H1 (cell line): ENCODE data around the gene ETV7. TPM values are rescaled to one million over a fixed set of nuclear protein-coding genes. Genes with fewer than 3 reads are reported as not detected.

ENCODE experiments used
- CTCF ChIA-PET: fragments of 300-600 bp; sonication (Branson Sonifier 250); formaldehyde crosslinking; loops from one replicate; lab custom pipeline; 2021; ENCODE audit not compliant: partially characterized antibody; lab: Charles Lee
- POLR2A ChIA-PET: fragments of 300-600 bp; sonication (Branson Sonifier 250); formaldehyde crosslinking; loops from one replicate; lab custom pipeline; 2021; ENCODE audit warnings: inconsistent platforms; ENCODE audit not compliant: partially characterized antibody; lab: Charles Lee
- DNase-seq, 2 experiments: peaks; one replicate each; pipeline versions ENCODE4 v3.0.0 to v3.0.0-alpha.2; 2010 to 2022; ENCODE audit warnings: low spot score in 2 of 2, low read depth in 1 of 2, mixed read lengths in 1 of 2
- FAIRE-seq: peaks from 2 replicates; lab custom pipeline; 2011; peaks lifted over from hg19 to GRCh38; lab: Jason Lieb, UNC
- H2AFZ ChIP-seq: 2 replicates; pipeline ENCODE4 v1.8.1; 2012; ENCODE audit warnings: low read length, inconsistent platforms
- H2AK5ac ChIP-seq: 2 replicates; pipeline ENCODE4 v1.6.1; 2013; ENCODE audit warnings: low read depth, low read length
- H2BK120ac ChIP-seq: replicated peaks from 2 replicates; pipeline ENCODE3; 2013; ENCODE audit warnings: low read depth, low read length, inconsistent platforms
- H2BK12ac ChIP-seq: 2 replicates; pipeline ENCODE4 v1.6.1; 2013; ENCODE audit warnings: low read depth, low read length
- H2BK15ac ChIP-seq: 2 replicates; pipeline ENCODE4 v1.6.1; 2013; ENCODE audit warnings: low read length
- H2BK20ac ChIP-seq: 2 replicates; pipeline ENCODE4 v1.6.1; 2013; ENCODE audit warnings: low read length
- H2BK5ac ChIP-seq: 2 replicates; pipeline ENCODE4 v1.6.1; 2013; ENCODE audit warnings: low read depth, low read length
- H3K14ac ChIP-seq: 2 replicates; pipeline ENCODE4 v1.6.1; 2013; ENCODE audit warnings: inconsistent platforms; ENCODE audit not compliant: insufficient read length
- H3K18ac ChIP-seq: 2 replicates; pipeline ENCODE4 v1.6.1; 2013; ENCODE audit warnings: low read length; ENCODE audit errors: extremely low read depth
- H3K23ac ChIP-seq: 2 replicates; pipeline ENCODE4 v1.6.1; 2013; ENCODE audit warnings: inconsistent platforms; ENCODE audit not compliant: insufficient read length
- H3K23me2 ChIP-seq: 2 replicates; pipeline ENCODE4 v1.6.1; 2013; ENCODE audit warnings: low read depth, low read length
- H3K27ac ChIP-seq: 2 replicates; pipeline ENCODE4 v1.6.1; 2011; ENCODE audit warnings: low read depth, low read length, inconsistent platforms
- H3K27me3 ChIP-seq, 4 experiments: replicated peaks in 1 of 4; 1 replicate in 1 of 4; 2 replicates in 3 of 4; pipeline versions ENCODE4 v1.6.1 to v1.8.1; 2011 to 2013; ENCODE audit warnings: low read length in 3 of 4, mild to moderate bottlenecking in 3 of 4, inconsistent platforms in 2 of 4, mixed read lengths in 2 of 4, moderate library complexity in 1 of 4; ENCODE audit not compliant: control insufficient read depth in 3 of 4, insufficient read depth in 3 of 4; ENCODE audit errors: extremely low read depth in 1 of 4
- H3K36me3 ChIP-seq, 4 experiments: 2 replicates each; pipeline versions ENCODE4 v1.6.1 to v1.8.1; 2011 to 2013; ENCODE audit warnings: mild to moderate bottlenecking in 4 of 4, low read length in 3 of 4, moderate library complexity in 2 of 4, control low read depth in 1 of 4, inconsistent platforms in 1 of 4; ENCODE audit not compliant: insufficient read depth in 4 of 4, control insufficient read depth in 2 of 4
- H3K4ac ChIP-seq: replicated peaks from 2 replicates; pipeline ENCODE3; 2013; ENCODE audit warnings: low read length, low read depth, mixed read lengths, inconsistent platforms; ENCODE audit not compliant: insufficient read length
- H3K4me1 ChIP-seq, 4 experiments: replicated peaks in 1 of 4; 1 replicate in 1 of 4; 2 replicates in 3 of 4; pipeline versions ENCODE4 v1.6.1 to v1.8.1; 2011 to 2013; ENCODE audit warnings: low read length in 3 of 4, inconsistent platforms in 2 of 4, mixed read lengths in 1 of 4; ENCODE audit not compliant: insufficient read depth in 4 of 4, control insufficient read depth in 3 of 4
- H3K4me2 ChIP-seq, 2 experiments: 2 replicates each; pipeline versions ENCODE4 v1.6.1 to v1.8.1; 2011 to 2013; ENCODE audit warnings: low read depth in 2 of 2, low read length in 2 of 2, control low read depth in 1 of 2, inconsistent platforms in 1 of 2, mild to moderate bottlenecking in 1 of 2; ENCODE audit not compliant: insufficient read depth in 1 of 2
- H3K4me3 ChIP-seq, 4 experiments: fragments of 200-600, 300-600 bp in 1 of 4; sonication (generic), shearing (Covaris generic), sonication (Bioruptor Twin) in 1 of 4; 2 replicates each; pipeline versions ENCODE4 v1.5.1 to v1.8.1; 2011 to 2016; ENCODE audit warnings: low read length in 4 of 4, low read depth in 3 of 4, control low read depth in 2 of 4, inconsistent platforms in 2 of 4, mild to moderate bottlenecking in 2 of 4, mixed read lengths in 1 of 4, moderate library complexity in 1 of 4; ENCODE audit not compliant: insufficient read depth in 2 of 4; ENCODE audit errors: extremely low read depth in 1 of 4
- H3K56ac ChIP-seq: replicated peaks from 2 replicates; pipeline ENCODE3; 2013; ENCODE audit warnings: low read depth, mild to moderate bottlenecking, mixed read lengths, low read length, inconsistent platforms; ENCODE audit not compliant: insufficient read length
- H3K79me1 ChIP-seq: 2 replicates; pipeline ENCODE4 v1.6.1; 2013; ENCODE audit warnings: low read depth, low read length, control low read depth
- H3K79me2 ChIP-seq, 2 experiments: 2 replicates each; pipeline versions ENCODE4 v1.6.1 to v1.8.1; 2012 to 2013; ENCODE audit warnings: low read length in 2 of 2, mild to moderate bottlenecking in 2 of 2, inconsistent platforms in 1 of 2; ENCODE audit not compliant: insufficient read depth in 2 of 2, control insufficient read depth in 1 of 2
- H3K9ac ChIP-seq, 4 experiments: replicated peaks in 1 of 4; 1 replicate in 1 of 4; 2 replicates in 3 of 4; pipeline versions ENCODE4 v1.6.1 to v1.8.1; 2011 to 2013; ENCODE audit warnings: low read depth in 3 of 4, low read length in 3 of 4, control low read depth in 2 of 4, mild to moderate bottlenecking in 2 of 4, moderate library complexity in 2 of 4, inconsistent platforms in 1 of 4; ENCODE audit errors: extremely low read depth in 1 of 4
- H3K9me3 ChIP-seq, 2 experiments: 2 replicates each; pipeline versions ENCODE4 v1.6.1 to v1.8.1; 2012 to 2013; ENCODE audit warnings: mild to moderate bottlenecking in 2 of 2, moderate library complexity in 2 of 2, control low read depth in 1 of 2, inconsistent platforms in 1 of 2, low read depth in 1 of 2, low read length in 1 of 2, mixed read lengths in 1 of 2; ENCODE audit not compliant: insufficient read depth in 2 of 2
- H4K20me1 ChIP-seq, 2 experiments: replicated peaks in 1 of 2; 2 replicates each; pipeline versions ENCODE3 to v1.8.1; 2011 to 2013; ENCODE audit warnings: inconsistent platforms in 2 of 2, low read length in 2 of 2, mild to moderate bottlenecking in 1 of 2; ENCODE audit not compliant: insufficient read depth in 2 of 2, control insufficient read depth in 1 of 2
- H4K5ac ChIP-seq: 2 replicates; pipeline ENCODE4 v1.6.1; 2013; ENCODE audit warnings: low read length, low read depth, mixed read lengths, inconsistent platforms; ENCODE audit not compliant: insufficient read length
- H4K8ac ChIP-seq: 2 replicates; pipeline ENCODE4 v1.8.0; 2013; ENCODE audit warnings: mild to moderate bottlenecking, moderate library complexity, low read length, inconsistent platforms; ENCODE audit not compliant: insufficient read depth; ENCODE audit errors: extremely low read depth
- H4K91ac ChIP-seq: replicated peaks from 2 replicates; pipeline ENCODE3; 2013; ENCODE audit warnings: low read length, mixed read lengths, inconsistent platforms; ENCODE audit not compliant: insufficient read length
- CBX8 ChIP-seq: fragments of 300-800, 300-1000 bp; sonication (generic); IDR thresholded peaks from 2 replicates; pipeline ENCODE4 v1.7.1; 2016; ENCODE audit warnings: low read depth, low read length, borderline replicate concordance
- EGR1 ChIP-seq: IDR thresholded peaks from 2 replicates; pipeline ENCODE4 v1.6.1; 2011; ENCODE audit warnings: low read depth, low read length, borderline replicate concordance
- HDAC6 ChIP-seq: IDR thresholded peaks from one replicate; pipeline ENCODE4 v1.7.1; 2012; ENCODE audit warnings: low read depth, mild to moderate bottlenecking, inconsistent platforms, low read length, moderate library complexity
- KDM1A ChIP-seq: fragments of 200-600, 300-600 bp; sonication (generic); IDR thresholded peaks from 2 replicates; pipeline ENCODE4 v1.7.1; 2016; ENCODE audit warnings: mild to moderate bottlenecking, low read length, borderline replicate concordance
- KDM5A ChIP-seq: fragments of 200-600 bp; IDR thresholded peaks from 2 replicates; pipeline ENCODE4 v1.7.1; 2012; ENCODE audit warnings: mild to moderate bottlenecking, low read length, inconsistent platforms, mixed read lengths
- NANOG ChIP-seq: IDR thresholded peaks from 2 replicates; pipeline ENCODE4 v1.6.1; 2011; ENCODE audit warnings: low read length, low read depth, mild to moderate bottlenecking, inconsistent platforms; ENCODE audit not compliant: insufficient read depth, poor library complexity, severe bottlenecking
- POLR2A ChIP-seq, 2 experiments: IDR thresholded peaks; 1 replicate in 1 of 2; 2 replicates in 1 of 2; pipeline ENCODE4 v1.6.1; 2011; ENCODE audit warnings: low read depth in 2 of 2, low read length in 2 of 2, mild to moderate bottlenecking in 2 of 2; ENCODE audit errors: control extremely low read depth in 1 of 2
- POU5F1 ChIP-seq: IDR thresholded peaks from 2 replicates; pipeline ENCODE4 v1.6.1; 2011; ENCODE audit warnings: low read depth, mild to moderate bottlenecking, low read length, moderate library complexity
- RBBP5 ChIP-seq: IDR thresholded peaks from 2 replicates; pipeline ENCODE4 v1.7.1; 2012; ENCODE audit warnings: low read depth, mild to moderate bottlenecking, inconsistent platforms, low read length, moderate library complexity, borderline replicate concordance
- ZNF274 ChIP-seq: IDR thresholded peaks from 2 replicates; pipeline ENCODE4 v1.7.0; 2012; ENCODE audit warnings: low read length, borderline replicate concordance; ENCODE audit errors: extremely low read depth
- WGBS, 2 experiments: shearing (Covaris generic) in 1 of 2; methylation state at CpG; one replicate each; pipeline versions ENCODE4 v1.1.6 to v1.1.7; 2013 to 2015; ENCODE audit warnings: low lambda C conversion rate in 2 of 2, mixed read lengths in 2 of 2, inconsistent platforms in 1 of 2, low coverage in 1 of 2, missing lambda C conversion rate in 1 of 2; ENCODE audit not compliant: insufficient replicate concordance in 2 of 2, insufficient coverage in 1 of 2, insufficient read length in 1 of 2; ENCODE audit errors: extremely low coverage in 1 of 2, missing lambda C conversion rate in 1 of 2; 5-methylcytosine and 5-hydroxymethylcytosine counted together
- polyA plus RNA-seq, 7 experiments: library from polyadenylated mRNA; depleted of rRNA in 3 of 7; stranded (reverse) in 5 of 7; unstranded in 2 of 7; fragments of >200 nt in 5 of 7; fragments of 200-250 nt in 2 of 7; gene quantifications; 1 replicate in 5 of 7; 2 replicates in 1 of 7; 4 replicates in 1 of 7; pipeline versions ENCODE4 v1.2.1 to v1.2.3, GENCODE V29; 2011 to 2013; ENCODE audit warnings: missing spikeins in 2 of 7, mixed read lengths in 2 of 7
- total RNA-seq: library from RNA; stranded (reverse); fragmentation: NEBNext Ultra II Directional; extraction: Animal tissue kit (Norgen Biotek cat#: 25700); gene quantifications from 2 replicates; pipeline ENCODE4 v1.2.1, GENCODE V29; 2021

ETV7 gene
- total and polyA plus RNA-seq, 2 of the 8 experiments (the other 6 are each of a cell fraction or from before 2014, with no cell fraction given): 0.54 to 2.4 TPM

DNA sequence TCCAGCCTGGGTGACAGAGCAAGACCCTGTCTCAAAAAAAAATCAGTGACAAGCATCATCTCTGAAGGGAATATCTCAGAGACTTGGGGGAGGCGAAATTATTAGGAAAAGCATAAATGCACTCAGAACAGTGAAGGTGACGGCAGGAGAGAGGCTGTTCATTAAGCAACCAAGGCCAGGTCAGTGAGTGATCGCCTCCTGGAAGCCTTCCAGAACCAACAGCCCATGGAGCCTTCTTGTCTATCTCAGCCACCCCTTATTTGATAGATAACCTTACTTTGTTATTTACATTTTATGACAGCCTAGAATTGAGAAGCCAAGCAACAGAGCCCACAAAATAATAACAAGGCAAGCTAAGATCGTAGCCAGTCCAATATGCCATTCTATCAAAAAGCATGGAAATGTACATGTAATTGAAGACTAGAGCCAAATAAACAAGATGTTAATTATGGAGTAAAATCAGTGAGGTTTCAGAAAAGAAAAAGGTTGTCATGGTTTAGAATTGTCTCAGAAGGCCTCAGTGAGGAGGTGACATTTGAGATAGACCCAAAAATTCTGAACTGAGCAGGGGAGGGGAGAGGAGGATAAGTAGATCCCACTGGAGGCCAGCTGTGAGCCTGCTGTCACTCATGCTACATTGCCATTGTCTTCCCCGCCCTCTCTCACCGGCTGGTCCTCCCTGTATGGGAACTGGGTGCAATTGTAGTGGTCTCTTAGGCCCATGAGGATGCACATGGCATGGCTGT is 68.6 kb downstream of the ETV7 start:
- H3K4me3 ChIP-seq: no peak overlapping the region
- no peak overlapping the region for H2BK12ac ChIP-seq
- no peak overlapping the region for H4K5ac ChIP-seq
- H3K14ac ChIP-seq: no peak overlapping the region
- ChIA-PET CTCF (interaction anchor here (0.5 to 14.2 kb wide), 9 partner anchors 11 to 179 kb away, joined by 3 to 137 read pairs (median 6); no protein-coding TSS in a partner anchor), POLR2A (no interaction called here)
- no peaks in the 10 kb centered on the region; a peak in 1 of 7 replicates for H3K27me3 ChIP-seq
- no peaks in the 10 kb centered on the region for H3K9me3 ChIP-seq
- no peak overlapping the region for H3K9ac ChIP-seq
- H4K20me1 ChIP-seq: no peaks in the 10 kb centered on the region
- H4K8ac ChIP-seq: no peak overlapping the region
- no peak overlapping the region for H2BK20ac ChIP-seq
- H3K27ac ChIP-seq: no peak overlapping the region
- no peaks in the 10 kb centered on the region for H3K36me3 ChIP-seq
- H4K91ac ChIP-seq: no peak overlapping the region
- H3K79me2 ChIP-seq: no peaks in the 10 kb centered on the region
- H3K4me1 ChIP-seq: peaks cover 0 to 7% (median 1%) of the 10 kb centered on the region in 4 experiments; a peak in 3 of 7 replicates
- no peak overlapping the region for H3K18ac ChIP-seq
- H3K79me1 ChIP-seq: no peaks in the 10 kb centered on the region
- FAIRE-seq (no peak), DNase-seq (no peak)
- H3K4me2 ChIP-seq: no peak overlapping the region
- no peak overlapping the region for H3K4ac ChIP-seq
- H3K23ac ChIP-seq: no peak overlapping the region
- no peaks in the 10 kb centered on the region for H3K23me2 ChIP-seq
- H2BK5ac ChIP-seq: no peak overlapping the region
- 87% methylated on average over 6 of the region's 6 CpGs; no CpG with 5 or more reads in 1 of the 2 experiments for WGBS, 2 experiments
- H2BK120ac ChIP-seq: no peak overlapping the region
- H2AK5ac ChIP-seq: no peak overlapping the region
- no peak overlapping the region for H3K56ac ChIP-seq
- TF ChIP-seq ZNF274 (no peak), KDM5A (no peak), HDAC6 (no peak), POU5F1 (no peak), NANOG (no peak), CBX8 (no peak), RBBP5 (no peak), KDM1A (no peak), POLR2A (IDR thresholded peaks at IDR 0.05; ENCODE audit: control extremely low read depth in 1 of 2, low read depth in 2 of 2, low read length in 2 of 2) (no peak), EGR1 (no peak)
- no peak overlapping the region for H2AFZ ChIP-seq
- H2BK15ac ChIP-seq: no peak overlapping the region; the same call in 1 of the 2 replicates
